ENCODE results near the gene GNAT1. TPM values are rescaled to one million over a fixed set of nuclear protein-coding genes. Genes with fewer than 3 reads are reported as not detected.

Gene GNAT1
- total RNA-seq, 1 experiment from 2014 or later, result not detected

- no peaks in the 10 kb centered on the region; the same call in 1 of the 2 replicates for H3K36me3 ChIP-seq
- H3K4me3 ChIP-seq, result no peak overlapping the region
- no peaks in the 10 kb centered on the region for H3K27me3 ChIP-seq
- peak; percentile 72 for DNase-seq
- H3K9me3 ChIP-seq, result no peaks in the 10 kb centered on the region
These were observed 2.1 kb upstream of the GNAT1 start for GRCh38 chr3:50189274-50189673.

GRCh38 chr3:50189989-50190388, 1.4 kb upstream of the GNAT1 start:
- Histone ChIP-seq H3K27me3 (no peaks in the 10 kb centered on the region), H3K4me3 (no peak overlapping the region), H3K36me3 (no peaks in the 10 kb centered on the region; the same call in 1 of the 2 replicates), H3K9me3 (no peaks in the 10 kb centered on the region)
- no peak for DNase-seq

DNA sequence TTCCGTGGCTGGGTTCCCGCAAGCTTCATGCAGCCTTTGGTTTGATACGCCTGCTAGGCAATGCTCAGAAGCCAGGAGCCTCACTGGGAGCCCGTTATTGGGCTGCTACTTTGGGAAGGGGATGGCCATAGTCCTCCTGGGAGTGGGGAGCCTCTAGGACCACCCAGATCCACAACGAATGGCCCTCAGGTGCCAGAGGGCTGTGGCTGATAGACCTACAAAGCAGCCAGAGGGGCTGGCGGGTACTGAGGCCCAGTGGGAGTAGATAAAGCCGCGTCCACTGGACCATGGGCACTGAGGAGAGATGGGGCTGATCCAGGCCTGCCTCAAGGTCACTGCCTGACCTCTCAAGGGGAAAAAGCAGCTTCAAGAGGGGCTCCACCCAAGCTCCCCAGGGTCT, 714 bp downstream of the GNAT1 start:
- Histone ChIP-seq H3K27me3 (no peaks in the 10 kb centered on the region), H3K9me3 (no peaks in the 10 kb centered on the region), H3K36me3 (no peaks in the 10 kb centered on the region), H3K4me3 (no peak overlapping the region)
- DNase-seq, result no peak

- Histone ChIP-seq H3K4me3 (no peak overlapping the region), H3K27me3 (no peaks in the 10 kb centered on the region), H3K9me3 (no peaks in the 10 kb centered on the region), H3K36me3 (no peaks in the 10 kb centered on the region)
- DNase-seq, result peak; percentile 17
These were observed 1.3 kb downstream of the GNAT1 start for GRCh38 chr3:50192689-50193141.

DNA sequence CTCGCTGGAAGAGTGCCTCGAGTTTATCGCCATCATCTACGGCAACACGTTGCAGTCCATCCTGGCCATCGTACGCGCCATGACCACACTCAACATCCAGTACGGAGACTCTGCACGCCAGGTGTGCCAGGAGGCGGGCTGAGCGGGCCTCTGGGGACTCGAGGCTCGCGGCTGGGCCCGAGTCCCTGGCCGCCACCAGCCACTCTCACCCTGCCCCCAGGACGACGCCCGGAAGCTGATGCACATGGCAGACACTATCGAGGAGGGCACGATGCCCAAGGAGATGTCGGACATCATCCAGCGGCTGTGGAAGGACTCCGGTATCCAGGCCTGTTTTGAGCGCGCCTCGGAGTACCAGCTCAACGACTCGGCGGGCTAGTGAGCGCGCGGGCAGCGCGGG, 1.9 kb downstream of the GNAT1 start:
- DNase-seq, result no peak
- Histone ChIP-seq H3K27me3 (no peaks in the 10 kb centered on the region), H3K36me3 (no peaks in the 10 kb centered on the region), H3K4me3 (no peak overlapping the region), H3K9me3 (no peaks in the 10 kb centered on the region)

DNA sequence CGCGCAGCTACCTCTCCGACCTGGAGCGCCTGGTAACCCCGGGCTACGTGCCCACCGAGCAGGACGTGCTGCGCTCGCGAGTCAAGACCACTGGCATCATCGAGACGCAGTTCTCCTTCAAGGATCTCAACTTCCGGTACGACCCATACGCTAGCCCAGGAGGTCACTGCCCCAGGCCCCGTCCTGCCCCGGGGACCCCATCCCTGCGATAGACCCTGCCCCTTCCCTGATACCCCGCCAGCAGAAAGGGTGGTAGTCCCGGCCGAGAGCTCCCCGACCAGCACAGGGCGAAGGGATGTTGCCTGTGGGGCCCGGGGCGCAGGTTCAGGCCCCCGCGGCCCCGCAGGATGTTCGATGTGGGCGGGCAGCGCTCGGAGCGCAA, 2.3 kb downstream of the GNAT1 start:
- no peaks in the 10 kb centered on the region for H3K27me3 ChIP-seq
- no peaks in the 10 kb centered on the region for H3K9me3 ChIP-seq
- H3K4me3 ChIP-seq, result no peak overlapping the region
- DNase-seq, result no peak
- no peaks in the 10 kb centered on the region for H3K36me3 ChIP-seq

DNA sequence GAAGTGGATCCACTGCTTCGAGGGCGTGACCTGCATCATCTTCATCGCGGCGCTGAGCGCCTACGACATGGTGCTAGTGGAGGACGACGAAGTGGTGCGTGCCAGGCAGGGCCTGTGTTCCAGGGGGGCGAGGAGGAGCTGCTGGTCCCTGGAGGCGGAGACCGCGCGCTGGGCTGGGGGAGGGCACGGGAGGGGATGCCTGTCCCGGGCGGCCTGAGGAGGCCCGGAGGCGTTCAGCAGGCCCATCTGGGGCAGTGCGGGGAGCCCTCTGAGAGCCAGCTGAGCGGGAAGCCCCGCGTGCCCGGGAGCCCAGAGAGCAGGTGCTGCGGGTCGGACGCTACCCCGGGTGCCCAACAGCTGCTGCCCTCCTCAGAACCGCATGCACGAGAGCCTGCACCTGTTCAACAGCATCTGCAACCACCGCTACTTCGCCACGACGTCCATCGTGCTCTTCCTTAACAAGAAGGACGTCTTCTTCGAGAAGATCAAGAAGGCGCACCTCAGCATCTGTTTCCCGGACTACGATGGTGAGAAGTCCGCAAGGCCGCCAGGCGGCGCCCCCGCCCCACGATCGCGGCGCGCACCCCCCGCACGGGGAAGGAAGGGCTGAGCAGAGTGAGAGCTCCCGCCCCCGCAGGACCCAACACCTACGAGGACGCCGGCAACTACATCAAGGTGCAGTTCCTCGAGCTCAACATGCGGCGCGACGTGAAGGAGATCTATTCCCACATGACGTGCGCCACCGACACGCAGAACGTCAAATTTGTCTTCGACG, 2.9 kb downstream of the GNAT1 start:
- peak; percentile 43 for DNase-seq
- no peaks in the 10 kb centered on the region for H3K9me3 ChIP-seq
- H3K4me3 ChIP-seq, result no peak overlapping the region
- H3K36me3 ChIP-seq, result no peaks in the 10 kb centered on the region
- H3K27me3 ChIP-seq, result no peaks in the 10 kb centered on the region

- no peak for DNase-seq
- H3K4me3 ChIP-seq, result no peak overlapping the region
These were observed 3.6 kb downstream of the GNAT1 start for GRCh38 chr3:50194903-50195500.

GRCh38 chr3:50195501-50196252, 4.3 kb downstream of the GNAT1 start:
- Histone ChIP-seq H3K4me3 (no peak overlapping the region), H3K27me3 (no peaks in the 10 kb centered on the region), H3K36me3 (no peaks in the 10 kb centered on the region), H3K9me3 (no peaks in the 10 kb centered on the region)
- no peak for DNase-seq

More at GRCh38 chr3:50194903-50195500, 3.6 kb downstream of the GNAT1 start:
- Histone ChIP-seq H3K27me3 (no peaks in the 10 kb centered on the region), H3K36me3 (no peaks in the 10 kb centered on the region), H3K9me3 (no peaks in the 10 kb centered on the region)

GRCh38 chr3:50196253-50196801, 4.9 kb downstream of the GNAT1 start:
- Histone ChIP-seq H3K9me3 (no peaks in the 10 kb centered on the region), H3K36me3 (no peaks in the 10 kb centered on the region), H3K27me3 (no peaks in the 10 kb centered on the region), H3K4me3 (no peak overlapping the region)
- no peak for DNase-seq

DNA sequence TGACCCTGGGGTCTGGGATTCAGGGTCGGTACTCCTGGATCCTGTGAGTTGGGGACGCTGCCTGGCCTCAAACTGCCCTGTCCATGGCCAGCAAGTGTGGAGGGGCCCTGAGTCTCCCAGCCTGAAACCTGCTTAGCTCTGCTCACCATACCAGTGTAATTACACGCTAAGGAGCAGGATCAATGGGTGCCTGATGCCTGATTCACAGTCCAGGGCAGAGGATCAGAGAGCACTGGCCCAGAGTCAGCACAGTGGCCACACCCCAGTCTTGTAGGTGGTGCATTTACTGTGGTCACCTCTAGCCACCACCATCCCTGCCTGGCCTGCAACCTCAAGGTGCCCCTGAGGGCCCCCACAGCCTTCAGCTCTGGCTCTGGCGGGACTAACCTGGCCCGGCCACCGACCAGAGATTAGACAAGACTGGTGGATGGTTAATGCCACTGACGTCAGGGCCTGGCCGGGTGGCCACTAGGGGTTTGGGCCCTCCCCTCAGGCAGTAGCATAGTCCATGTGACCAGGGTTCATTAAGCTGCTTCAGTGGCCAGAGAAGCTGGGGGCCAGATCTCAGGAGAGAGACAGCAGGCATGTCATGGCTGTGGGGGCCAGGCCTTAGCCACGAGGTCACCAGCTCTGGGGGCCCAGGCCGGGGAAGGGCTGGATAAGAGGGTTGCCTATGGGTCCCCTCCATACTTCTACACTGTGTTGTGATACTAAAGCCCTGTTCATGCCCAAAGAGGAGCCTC, 10.3 kb downstream of the GNAT1 start:
- H3K36me3 ChIP-seq, result no peaks in the 10 kb centered on the region
- no peak overlapping the region for H3K4me3 ChIP-seq
- no peaks in the 10 kb centered on the region for H3K9me3 ChIP-seq
- no peak for DNase-seq
- no peaks in the 10 kb centered on the region for H3K27me3 ChIP-seq

DNA sequence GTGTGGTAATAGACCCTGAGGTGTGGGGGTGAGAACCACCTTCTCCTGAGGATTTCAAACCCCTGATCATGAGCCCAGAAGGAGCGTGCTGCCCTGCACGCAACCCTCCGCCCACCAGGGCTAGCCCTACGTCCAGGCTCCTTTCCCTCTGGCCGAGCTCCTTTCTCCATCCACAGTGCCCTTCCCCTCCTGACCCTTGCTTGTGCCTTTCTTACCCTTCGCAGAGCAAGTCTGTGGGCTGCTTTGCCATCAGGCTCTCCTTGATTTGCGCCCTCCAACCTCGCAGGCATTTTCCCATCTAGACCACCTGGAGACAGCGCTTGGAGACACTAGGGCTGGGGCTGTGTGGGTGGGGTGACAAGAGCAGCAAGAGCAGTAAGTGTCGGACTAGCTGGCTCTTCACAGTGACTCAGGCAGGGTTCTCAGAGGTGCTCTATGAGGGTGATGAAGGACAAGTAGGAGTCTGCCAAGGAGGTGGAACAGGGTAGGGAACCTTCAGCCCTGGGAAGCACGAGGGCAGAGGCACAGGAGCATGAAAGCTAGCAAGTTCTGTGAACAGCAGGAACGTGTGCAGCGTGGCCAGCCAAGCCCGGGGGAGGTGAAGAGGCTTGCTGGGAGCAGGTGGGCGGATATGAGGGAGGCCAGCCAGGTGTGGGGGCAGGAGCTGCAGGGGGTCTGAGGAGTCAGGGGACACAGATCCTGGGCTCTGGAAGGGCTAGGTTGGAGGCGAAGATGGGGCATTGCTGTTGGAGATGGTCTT, 11.1 kb downstream of the GNAT1 start:
- no peak for DNase-seq
- Histone ChIP-seq H3K9me3 (no peaks in the 10 kb centered on the region), H3K4me3 (no peak overlapping the region), H3K27me3 (no peaks in the 10 kb centered on the region), H3K36me3 (no peaks in the 10 kb centered on the region)

GRCh38 chr3:50203113-50203808, 11.9 kb downstream of the GNAT1 start:
- no peaks in the 10 kb centered on the region for H3K9me3 ChIP-seq
- H3K27me3 ChIP-seq, result no peaks in the 10 kb centered on the region

DNA sequence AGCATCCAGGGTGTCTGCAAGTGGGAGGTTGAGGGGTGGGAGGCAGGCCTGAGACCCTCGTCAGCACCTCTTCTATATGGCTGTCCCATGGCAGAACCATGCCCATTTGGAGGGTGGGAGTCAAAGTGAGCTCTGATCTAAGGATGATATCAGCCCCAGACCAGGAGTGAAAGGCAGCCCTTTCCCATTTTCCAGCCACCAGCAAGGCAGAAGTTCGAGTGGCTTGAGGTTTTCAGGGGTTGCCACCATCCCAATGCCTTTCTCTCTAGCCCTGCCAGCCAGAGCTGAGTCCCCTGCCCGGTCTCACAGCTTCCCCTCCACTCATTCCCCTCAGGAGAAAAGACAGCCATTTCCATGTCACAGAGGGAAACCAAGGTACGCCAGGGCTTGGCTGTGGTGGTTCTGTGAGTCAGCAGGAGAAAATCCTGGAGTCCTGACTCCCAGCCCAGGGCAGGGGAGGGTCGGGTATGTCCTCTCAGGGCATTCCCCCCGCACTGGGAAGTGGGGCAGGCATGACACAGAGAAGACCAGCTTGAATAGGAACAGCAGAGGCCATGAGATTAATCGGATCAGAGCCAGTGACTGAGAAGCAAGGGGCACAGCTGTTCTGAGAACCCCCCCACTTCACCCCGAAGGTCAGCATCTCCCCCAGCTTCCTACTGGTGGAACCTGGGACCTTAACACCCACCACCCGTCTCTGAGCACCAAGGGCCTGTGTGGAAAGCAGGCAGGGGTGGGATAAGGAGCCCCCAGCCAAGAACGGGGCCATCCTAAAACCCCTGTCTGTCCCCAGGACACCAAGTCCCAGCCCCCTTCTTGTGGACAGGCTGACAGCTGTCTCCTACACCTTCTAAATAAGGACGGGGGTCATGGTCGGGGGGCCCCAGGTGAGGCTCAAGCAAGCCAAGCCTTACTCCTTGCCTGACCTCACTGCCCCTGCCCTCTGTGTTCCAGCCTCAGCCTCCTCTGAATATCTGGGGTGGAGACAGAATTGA, 12.7 kb downstream of the GNAT1 start:
- no peak for DNase-seq
- H3K4me3 ChIP-seq, result no peak overlapping the region
- no peaks in the 10 kb centered on the region for H3K36me3 ChIP-seq
- no peaks in the 10 kb centered on the region for H3K9me3 ChIP-seq
- no peaks in the 10 kb centered on the region for H3K27me3 ChIP-seq

More at GRCh38 chr3:50203113-50203808, 11.9 kb downstream of the GNAT1 start:
- H3K4me3 ChIP-seq, result no peak overlapping the region
- no peaks in the 10 kb centered on the region for H3K36me3 ChIP-seq
- no peak for DNase-seq
